PFSK-1 (cell line): ENCODE data around the gene NIBAN1.

ENCODE experiments used
- FOXP2 ChIP-seq: optimal IDR thresholded peaks from 2 replicates; pipeline ENCODE3; 2011; ENCODE audit warnings: borderline replicate concordance, control low read depth, inconsistent platforms; ENCODE audit not compliant: insufficient read depth; ENCODE audit errors: extremely low read length, extremely low read depth
- POLR2AphosphoS5 ChIP-seq: IDR thresholded peaks from 2 replicates; pipeline ENCODE4 v1.6.1; 2012; ENCODE audit warnings: low read depth, mild to moderate bottlenecking, control low read depth, low read length, moderate library complexity
- SIN3A ChIP-seq: IDR thresholded peaks from 2 replicates; pipeline ENCODE4 v1.6.1; 2012; ENCODE audit warnings: mild to moderate bottlenecking, low read length, moderate library complexity, borderline replicate concordance; ENCODE audit not compliant: insufficient read depth
- TAF1 ChIP-seq: IDR thresholded peaks from 2 replicates; pipeline ENCODE4 v1.6.1; 2012; ENCODE audit warnings: low read length, control low read depth, borderline replicate concordance; ENCODE audit not compliant: insufficient read depth
- TF ChIP-seq, protein P1 (sequence below), 2 experiments: IDR thresholded peaks; 2 replicates each; pipeline versions ENCODE4 v1.6.1 to v1.8.0; 2011 to 2012; ENCODE audit warnings: low read depth in 2 of 2, low read length in 2 of 2, control low read depth in 1 of 2, inconsistent platforms in 1 of 2, mild to moderate bottlenecking in 1 of 2, moderate library complexity in 1 of 2; ENCODE audit not compliant: insufficient read depth in 1 of 2

The NIBAN1 gene

GRCh38 chr1:185014941-185015340, 40.6 kb upstream of the NIBAN1 start:
- TF ChIP-seq, protein P1, sequence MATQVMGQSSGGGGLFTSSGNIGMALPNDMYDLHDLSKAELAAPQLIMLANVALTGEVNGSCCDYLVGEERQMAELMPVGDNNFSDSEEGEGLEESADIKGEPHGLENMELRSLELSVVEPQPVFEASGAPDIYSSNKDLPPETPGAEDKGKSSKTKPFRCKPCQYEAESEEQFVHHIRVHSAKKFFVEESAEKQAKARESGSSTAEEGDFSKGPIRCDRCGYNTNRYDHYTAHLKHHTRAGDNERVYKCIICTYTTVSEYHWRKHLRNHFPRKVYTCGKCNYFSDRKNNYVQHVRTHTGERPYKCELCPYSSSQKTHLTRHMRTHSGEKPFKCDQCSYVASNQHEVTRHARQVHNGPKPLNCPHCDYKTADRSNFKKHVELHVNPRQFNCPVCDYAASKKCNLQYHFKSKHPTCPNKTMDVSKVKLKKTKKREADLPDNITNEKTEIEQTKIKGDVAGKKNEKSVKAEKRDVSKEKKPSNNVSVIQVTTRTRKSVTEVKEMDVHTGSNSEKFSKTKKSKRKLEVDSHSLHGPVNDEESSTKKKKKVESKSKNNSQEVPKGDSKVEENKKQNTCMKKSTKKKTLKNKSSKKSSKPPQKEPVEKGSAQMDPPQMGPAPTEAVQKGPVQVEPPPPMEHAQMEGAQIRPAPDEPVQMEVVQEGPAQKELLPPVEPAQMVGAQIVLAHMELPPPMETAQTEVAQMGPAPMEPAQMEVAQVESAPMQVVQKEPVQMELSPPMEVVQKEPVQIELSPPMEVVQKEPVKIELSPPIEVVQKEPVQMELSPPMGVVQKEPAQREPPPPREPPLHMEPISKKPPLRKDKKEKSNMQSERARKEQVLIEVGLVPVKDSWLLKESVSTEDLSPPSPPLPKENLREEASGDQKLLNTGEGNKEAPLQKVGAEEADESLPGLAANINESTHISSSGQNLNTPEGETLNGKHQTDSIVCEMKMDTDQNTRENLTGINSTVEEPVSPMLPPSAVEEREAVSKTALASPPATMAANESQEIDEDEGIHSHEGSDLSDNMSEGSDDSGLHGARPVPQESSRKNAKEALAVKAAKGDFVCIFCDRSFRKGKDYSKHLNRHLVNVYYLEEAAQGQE (IDR thresholded peaks at IDR 0.05; ENCODE audit: insufficient read depth in 1 of 2, low read depth in 2 of 2, low read length in 2 of 2): no peak
- TF ChIP-seq POLR2AphosphoS5: no peak
- TF ChIP-seq FOXP2: no peak
- TF ChIP-seq TAF1: no peak
- no peak for TF ChIP-seq SIN3A

- no peak for TF ChIP-seq FOXP2
- TF ChIP-seq TAF1: no peak
- TF ChIP-seq POLR2AphosphoS5: no peak
- no peak for TF ChIP-seq SIN3A
Observed at GRCh38 chr1:185010361-185010760, 36.1 kb upstream of the NIBAN1 start.

- TF ChIP-seq, protein P1 (IDR thresholded peaks at IDR 0.05; ENCODE audit: insufficient read depth in 1 of 2, low read depth in 2 of 2, low read length in 2 of 2): no peak
- no peak for TF ChIP-seq FOXP2
- TF ChIP-seq POLR2AphosphoS5: no peak
- TF ChIP-seq TAF1: no peak
- no peak for TF ChIP-seq SIN3A
Observed at GRCh38 chr1:185008838-185009237, 34.5 kb upstream of the NIBAN1 start.

- TF ChIP-seq, protein P1 (IDR thresholded peaks at IDR 0.05; ENCODE audit: insufficient read depth in 1 of 2, low read depth in 2 of 2, low read length in 2 of 2): no peak
- no peak for TF ChIP-seq FOXP2
- TF ChIP-seq TAF1: no peak
- no peak for TF ChIP-seq POLR2AphosphoS5
- no peak for TF ChIP-seq SIN3A
Observed at GRCh38 chr1:184994301-184994700, 20.0 kb upstream of the NIBAN1 start.

GRCh38 chr1:184992271-184992670, 18.0 kb upstream of the NIBAN1 start:
- TF ChIP-seq POLR2AphosphoS5: no peak
- no peak for TF ChIP-seq FOXP2

DNA sequence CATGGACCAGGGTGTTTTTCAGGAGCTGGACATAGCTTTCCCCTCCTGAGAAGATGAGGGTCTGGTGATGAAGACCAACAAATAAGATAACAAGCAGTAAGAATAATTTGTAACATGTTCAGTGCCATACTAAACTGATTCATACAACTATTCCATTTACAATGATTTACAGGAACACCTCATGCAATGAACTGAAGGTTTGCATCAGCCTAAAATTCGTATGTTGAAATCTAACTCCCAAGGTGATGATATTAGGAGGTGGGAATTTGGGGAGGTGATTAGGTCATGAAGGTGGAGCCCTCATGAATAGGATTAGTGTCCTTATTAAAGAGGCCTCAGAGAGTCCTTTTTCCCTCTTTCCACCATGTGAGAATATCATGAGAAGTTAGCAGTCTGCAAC, 15.9 kb upstream of the NIBAN1 start:
- no peak for TF ChIP-seq POLR2AphosphoS5
- TF ChIP-seq, protein P1 (IDR thresholded peaks at IDR 0.05; ENCODE audit: insufficient read depth in 1 of 2, low read depth in 2 of 2, low read length in 2 of 2): no peak
